Stimulated activated CD8-positive, alpha-beta memory T cell treated with anti-CD3 and anti-CD28 coated beads, Interleukin-12 subunit alpha, Interleukin-12 subunit beta, amount 100 ng/mL, for 24 hours (primary cell): Measurements from ENCODE around the gene TCL1A.
"Not testable (repeated sequence)": the region's sequence is repeated elsewhere in the genome, so short reads cannot be mapped to it uniquely, and the experiment has no call there.

Experiments used
- DNase-seq: peaks from one replicate; pipeline ENCODE4 v3.0.0-alpha.2; 2020; ENCODE audit errors: extremely low read depth

TCL1A gene

GRCh38 chr14:95677179-95677835, 36.6 kb downstream of the TCL1A start:
- DNase-seq, result no peak

- no peak for DNase-seq
Observed at GRCh38 chr14:95675486-95675885, 38.4 kb downstream of the TCL1A start.

GRCh38 chr14:95674613-95675012, 39.3 kb downstream of the TCL1A start:
- no peak for DNase-seq

DNA sequence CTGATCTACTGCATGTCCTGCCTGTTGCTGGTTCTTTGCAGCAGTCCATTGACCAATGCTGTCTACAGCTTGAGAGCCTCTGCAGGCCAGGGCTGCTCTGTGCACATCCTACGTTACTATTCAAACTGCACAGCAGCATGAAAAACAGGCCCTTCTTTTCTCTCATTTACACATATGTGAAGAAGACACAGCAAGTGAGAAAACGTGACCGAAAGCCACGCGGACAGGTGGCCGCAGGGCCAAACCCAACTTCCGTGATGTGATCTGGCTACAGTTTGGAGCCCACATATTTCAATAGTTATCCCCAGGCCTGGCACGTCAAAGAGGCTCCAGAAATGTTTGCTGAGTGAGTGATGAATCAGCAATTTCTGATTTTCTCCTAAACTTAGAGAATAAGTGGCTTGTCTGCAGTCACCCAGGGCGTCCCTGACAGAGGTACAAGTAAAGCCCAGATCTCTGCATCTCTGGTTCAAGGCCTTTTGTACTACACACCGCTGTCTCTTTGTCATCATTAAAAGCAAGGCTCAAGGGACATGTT, 45.6 kb downstream of the TCL1A start:
- DNase-seq, result no peak

DNA sequence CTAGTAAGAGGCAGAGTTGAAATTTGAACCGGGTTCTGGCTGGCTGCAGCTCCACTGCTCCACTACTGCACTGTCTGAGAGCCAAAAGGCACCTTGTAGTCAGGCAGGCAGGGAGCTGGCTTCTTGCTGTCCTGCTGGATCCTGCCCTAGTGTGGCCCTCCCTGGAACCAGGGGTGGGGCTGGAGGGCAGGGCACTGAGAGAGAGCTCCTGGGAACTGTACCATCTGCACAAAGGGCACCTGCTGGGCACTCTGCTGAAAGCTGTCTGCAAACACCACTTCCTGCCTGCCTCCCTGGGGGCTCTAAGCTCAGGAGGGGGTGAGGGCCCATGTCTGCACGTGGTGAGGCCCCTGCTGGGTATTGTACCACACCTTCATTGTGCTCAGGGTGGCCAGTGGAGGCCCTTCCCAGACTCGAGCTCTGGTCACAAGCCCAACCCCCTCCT, 46.7 kb downstream of the TCL1A start:
- no peak for DNase-seq

DNA sequence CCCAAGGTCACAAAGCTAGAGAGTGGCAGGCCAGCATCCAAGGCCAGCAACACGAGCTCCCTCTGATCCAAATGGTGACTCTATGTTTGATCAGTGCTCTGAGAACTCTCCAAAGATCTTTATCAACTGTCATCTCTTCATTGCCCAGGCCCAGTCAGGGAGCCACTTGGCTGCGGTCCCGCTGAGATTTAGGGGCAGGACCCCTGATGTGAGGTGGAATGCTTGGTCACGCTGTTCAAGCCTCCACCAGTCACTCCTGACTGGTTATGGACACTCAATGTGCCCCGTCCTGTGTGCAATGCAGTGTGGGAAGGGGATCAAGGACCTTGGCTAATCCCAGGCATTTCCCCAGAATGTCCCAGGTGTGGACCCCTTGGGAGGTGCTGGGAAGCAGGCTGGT, 47.5 kb downstream of the TCL1A start:
- no peak for DNase-seq

GRCh38 chr14:95665530-95665929, 48.4 kb downstream of the TCL1A start:
- not testable (repeated sequence) for DNase-seq

- no peak for DNase-seq
Observed at GRCh38 chr14:95664546-95664945, 49.4 kb downstream of the TCL1A start.

DNA sequence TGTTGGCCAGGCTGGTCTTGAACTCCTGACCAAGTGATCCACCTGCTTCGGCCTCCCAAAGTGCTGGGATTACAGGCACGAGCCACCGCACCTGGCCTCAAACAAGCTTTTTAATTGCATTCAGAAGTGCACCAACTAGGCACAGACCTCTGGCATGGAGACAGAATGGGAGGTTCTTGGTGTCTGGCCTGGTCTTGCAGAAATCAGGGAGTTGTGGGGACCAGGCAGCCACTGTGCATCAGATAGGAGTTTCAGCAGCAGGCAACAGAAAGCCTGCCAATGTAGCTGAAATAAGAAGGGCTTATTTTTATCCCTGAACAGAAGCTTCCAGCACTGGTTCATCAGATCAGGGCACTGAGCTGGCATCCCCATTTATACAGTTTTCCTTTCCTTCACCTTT, 49.9 kb downstream of the TCL1A start:
- DNase-seq, result no peak

DNA sequence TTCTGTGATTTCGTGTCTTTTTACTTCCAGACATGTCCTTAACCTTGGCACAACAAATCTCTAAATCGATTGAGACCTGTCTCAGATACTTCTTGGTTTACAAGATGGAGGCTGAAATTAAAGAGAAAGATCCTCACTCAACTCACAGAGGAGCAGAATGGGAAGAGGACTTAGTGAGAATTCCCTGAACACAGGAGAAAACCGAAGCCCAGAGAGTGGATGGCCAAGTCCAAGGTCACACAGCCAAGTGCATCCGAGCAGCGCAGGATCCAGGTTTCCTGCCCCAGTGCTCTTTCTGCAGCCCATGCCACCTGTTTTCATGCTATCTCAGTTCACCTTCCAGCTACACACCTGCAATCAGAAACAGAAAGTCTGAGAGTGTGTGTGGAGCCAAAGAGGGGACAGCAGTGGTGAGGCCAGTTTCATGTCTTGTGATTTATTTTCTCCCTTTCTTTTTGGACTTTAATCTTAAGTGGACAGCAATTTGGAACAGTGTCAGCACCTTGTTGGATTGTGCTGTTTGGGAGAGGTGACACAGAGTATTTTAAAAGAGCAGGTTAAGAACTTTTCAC, 50.6 kb downstream of the TCL1A start:
- DNase-seq, result no peak

GRCh38 chr14:95662376-95663186, 51.3 kb downstream of the TCL1A start:
- DNase-seq, result no peak

DNA sequence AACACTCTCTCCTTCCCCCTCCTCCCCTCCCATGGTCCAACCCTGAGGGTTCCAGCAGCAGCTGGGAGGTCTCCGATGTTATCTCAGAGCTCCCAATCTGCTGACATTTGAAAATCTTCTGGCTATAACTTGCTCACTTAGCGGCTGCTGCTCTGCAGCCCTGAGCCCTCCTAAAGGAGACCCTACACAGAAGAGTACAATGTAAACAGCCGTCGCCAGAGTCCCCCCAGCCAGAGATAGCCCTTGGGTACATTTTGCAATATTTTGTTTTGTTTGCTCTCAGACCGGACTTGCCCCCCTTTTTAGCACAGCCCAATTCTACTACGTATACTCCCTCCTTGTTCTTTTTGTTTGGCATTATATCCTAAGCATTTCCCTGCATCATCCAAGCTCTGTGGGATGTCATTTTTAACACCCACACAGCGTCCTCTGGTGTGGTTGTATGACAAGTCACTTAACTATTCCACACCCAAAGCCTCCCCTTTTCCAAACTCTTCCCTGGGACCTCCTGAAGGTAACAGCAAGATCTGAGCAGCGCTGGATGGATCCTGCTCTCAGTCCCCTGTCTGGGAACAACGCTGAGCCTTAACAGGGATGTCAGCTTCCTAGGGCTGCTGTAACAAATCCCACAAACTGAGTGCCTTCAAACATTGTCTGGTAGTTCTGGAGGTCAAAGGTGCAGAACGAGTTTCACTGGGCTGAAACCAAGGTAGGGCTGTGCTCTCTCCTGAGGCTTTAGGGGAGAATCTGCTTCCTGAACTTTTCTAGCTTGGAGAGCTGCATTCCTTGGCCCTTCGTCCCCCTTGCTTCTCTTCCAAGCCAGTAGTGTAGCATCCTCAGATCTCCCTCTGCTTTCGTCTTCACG, 53.0 kb downstream of the TCL1A start:
- DNase-seq, result no peak

DNA sequence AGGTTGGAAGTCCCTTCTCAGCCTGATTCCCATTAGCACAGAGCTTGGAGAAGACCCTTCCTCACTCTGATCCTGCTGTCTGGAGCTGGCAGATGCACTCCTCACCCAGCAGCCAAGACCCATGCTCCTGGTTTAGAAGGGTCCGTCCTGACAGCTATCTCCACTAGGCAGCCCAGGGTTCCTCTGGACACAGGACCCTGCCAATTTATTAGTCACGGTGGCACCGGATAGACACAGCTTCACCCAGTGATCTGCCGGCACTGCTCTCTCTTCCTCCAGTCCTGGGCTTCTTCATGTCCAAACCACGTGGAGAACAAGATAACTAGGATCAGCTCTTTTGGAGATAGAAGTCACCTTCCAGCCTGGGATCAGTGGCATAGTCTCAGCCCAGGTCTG, 53.9 kb downstream of the TCL1A start:
- DNase-seq, result no peak
